Measurements from ENCODE around the gene MYO5B.

MYO5B gene

DNA sequence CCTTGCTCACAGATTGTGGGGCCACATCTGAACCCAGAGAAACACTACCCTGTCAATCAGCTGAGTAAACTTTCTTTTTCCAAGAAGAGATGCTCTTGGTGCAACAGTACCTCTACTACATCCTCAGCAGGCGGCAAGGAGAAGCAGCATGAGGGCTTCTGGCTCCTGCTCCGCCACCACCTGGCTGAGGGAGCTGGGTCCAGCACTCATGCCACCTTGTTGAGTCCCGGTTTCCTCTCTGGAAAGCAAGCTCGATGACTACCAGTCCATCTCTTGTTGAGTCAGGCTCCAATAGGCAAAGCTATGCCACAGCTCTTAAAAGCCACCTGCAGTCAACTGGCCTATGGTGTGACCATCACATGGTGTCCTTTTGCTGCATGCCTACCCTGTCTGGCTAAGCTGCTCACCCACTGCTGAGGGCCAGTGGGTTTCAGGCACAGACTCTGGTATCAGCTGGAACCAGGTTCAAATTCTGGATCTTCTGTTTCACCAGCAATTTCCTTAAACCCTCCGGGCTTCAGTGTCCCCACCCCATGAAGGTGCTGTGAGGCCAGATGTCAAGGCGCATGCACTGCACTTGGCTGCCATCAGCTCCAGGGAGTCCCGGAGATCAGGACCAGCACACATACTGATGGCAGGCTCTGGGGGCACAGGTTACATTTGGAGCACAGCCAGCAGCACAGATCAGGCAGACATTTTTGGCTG, 339.1 kb downstream of the MYO5B start:
- DNase-seq (ENCODE audit: low read depth), result no peak
- TF ChIP-seq, protein P1, sequence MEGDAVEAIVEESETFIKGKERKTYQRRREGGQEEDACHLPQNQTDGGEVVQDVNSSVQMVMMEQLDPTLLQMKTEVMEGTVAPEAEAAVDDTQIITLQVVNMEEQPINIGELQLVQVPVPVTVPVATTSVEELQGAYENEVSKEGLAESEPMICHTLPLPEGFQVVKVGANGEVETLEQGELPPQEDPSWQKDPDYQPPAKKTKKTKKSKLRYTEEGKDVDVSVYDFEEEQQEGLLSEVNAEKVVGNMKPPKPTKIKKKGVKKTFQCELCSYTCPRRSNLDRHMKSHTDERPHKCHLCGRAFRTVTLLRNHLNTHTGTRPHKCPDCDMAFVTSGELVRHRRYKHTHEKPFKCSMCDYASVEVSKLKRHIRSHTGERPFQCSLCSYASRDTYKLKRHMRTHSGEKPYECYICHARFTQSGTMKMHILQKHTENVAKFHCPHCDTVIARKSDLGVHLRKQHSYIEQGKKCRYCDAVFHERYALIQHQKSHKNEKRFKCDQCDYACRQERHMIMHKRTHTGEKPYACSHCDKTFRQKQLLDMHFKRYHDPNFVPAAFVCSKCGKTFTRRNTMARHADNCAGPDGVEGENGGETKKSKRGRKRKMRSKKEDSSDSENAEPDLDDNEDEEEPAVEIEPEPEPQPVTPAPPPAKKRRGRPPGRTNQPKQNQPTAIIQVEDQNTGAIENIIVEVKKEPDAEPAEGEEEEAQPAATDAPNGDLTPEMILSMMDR (IDR thresholded peaks at IDR 0.05; ENCODE audit: low read depth, low read length, missing control alignments), result no peak
- H3K4me3 ChIP-seq (ENCODE audit: low read depth, low read length), result no peak overlapping the region

DNA sequence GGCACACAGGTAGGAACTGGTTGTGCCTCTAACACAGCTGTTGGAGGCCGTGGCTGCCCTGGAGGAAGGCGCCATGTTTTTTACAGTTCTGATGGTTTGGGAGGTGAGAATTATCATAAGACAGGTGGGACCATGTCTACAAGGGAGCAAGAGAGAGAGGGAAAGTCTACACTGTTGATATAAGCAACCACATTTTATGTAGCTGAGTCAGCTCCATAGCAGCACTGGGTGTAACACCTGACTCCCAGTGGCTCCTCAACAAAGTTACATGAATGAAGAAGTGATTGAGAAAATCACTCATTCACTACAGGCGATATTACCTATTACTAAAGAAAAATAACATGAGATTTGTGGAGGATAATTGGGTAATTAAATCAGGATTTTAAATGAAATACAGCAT, 340.3 kb downstream of the MYO5B start:
- DNase-seq (ENCODE audit: low read depth), result no peak
- H3K4me3 ChIP-seq (ENCODE audit: low read depth, low read length), result no peak overlapping the region
- TF ChIP-seq, protein P1 (IDR thresholded peaks at IDR 0.05; ENCODE audit: low read depth, low read length, missing control alignments), result no peak

DNA sequence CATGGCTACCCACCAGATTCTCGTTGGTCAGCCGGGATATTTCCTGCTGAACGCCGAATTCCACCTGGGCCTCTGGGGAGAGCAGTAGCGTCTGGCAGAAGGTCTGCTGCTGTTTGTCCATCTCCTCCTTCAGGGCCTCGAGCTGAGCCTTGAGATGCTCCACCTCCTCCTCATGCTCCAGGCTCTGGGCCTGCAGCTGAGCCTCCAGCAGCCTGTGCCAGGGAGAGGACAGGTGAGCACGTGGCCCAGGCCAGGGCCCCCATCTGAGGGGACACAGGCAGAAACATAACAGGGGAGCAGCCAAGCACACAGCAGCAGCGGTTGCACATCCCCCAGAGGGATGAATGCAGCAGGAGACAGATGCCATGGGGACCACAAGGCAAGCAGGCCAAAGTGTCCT, 341.5 kb downstream of the MYO5B start:
- TF ChIP-seq, protein P1 (IDR thresholded peaks at IDR 0.05; ENCODE audit: low read depth, low read length, missing control alignments), result no peak
- no peak for DNase-seq (ENCODE audit: low read depth)
- H3K4me3 ChIP-seq (ENCODE audit: low read depth, low read length), result no peak overlapping the region

DNA sequence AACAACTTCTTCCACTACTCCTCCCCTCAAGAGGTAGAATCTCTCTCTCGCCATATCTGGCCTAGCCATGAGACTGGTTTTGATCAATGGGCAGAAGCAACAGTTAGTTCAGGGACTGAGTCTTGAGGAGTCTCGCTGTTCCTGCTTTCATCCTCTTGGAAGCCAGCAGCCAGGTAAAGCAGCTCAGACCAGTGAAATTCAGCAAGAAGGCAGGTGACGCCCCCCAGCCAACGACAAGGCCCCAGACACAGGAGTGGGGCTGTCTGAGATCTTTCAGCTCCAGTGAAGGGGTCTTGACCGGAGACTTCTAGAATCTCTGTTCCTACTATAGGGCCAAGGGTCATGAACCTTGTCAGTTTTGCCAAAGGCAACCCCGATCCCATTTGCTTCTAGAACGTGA, 341.9 kb downstream of the MYO5B start:
- no peak overlapping the region for H3K4me3 ChIP-seq (ENCODE audit: low read depth, low read length)
- DNase-seq (ENCODE audit: low read depth), result no peak
- TF ChIP-seq, protein P1 (IDR thresholded peaks at IDR 0.05; ENCODE audit: low read depth, low read length, missing control alignments), result no peak

DNA sequence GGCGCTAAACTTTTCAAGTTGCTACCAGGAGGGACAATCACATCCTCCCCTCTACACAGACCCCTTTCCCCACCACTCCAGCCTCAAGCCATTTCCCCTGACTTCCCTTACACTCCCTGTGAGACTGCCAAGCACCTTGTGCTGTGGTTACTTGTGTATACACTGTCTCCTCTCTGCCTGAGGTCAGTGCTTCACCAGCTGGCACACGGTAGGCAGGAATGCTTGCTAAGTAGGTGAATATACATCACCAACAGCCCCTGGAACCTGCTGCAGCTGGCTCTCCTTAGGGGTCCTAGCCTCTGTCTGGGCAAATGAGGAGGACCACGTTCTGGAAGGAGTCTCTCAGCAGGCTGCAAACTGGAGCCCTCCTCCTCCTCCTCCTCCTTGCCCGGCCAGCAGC, 343.3 kb downstream of the MYO5B start:
- TF ChIP-seq, protein P1 (IDR thresholded peaks at IDR 0.05; ENCODE audit: low read depth, low read length, missing control alignments), result no peak
- DNase-seq (ENCODE audit: low read depth), result no peak
- H3K4me3 ChIP-seq (ENCODE audit: low read depth, low read length), result no peak overlapping the region

DNA sequence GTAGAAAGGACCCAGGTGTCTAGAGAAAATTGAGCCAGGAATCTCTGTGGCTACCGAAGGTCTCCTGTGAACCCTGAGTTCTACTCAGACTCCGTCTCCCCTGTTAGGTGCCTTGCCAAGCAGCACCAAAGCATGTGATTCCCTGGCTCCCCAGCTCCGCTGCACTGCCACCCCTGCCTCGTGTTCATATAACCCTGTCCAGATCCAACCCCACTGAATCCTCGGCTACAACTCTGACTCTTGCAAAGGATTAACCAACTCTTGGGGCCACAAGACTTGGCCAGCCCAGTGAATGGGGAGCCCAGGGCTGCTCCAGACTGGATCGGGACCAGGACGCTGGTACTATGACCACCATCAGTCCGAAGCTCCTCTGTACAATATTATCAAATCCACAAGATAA, 344.3 kb downstream of the MYO5B start:
- DNase-seq (ENCODE audit: low read depth), result no peak
- TF ChIP-seq, protein P1 (IDR thresholded peaks at IDR 0.05; ENCODE audit: low read depth, low read length, missing control alignments), result no peak
- H3K4me3 ChIP-seq (ENCODE audit: low read depth, low read length), result no peak overlapping the region

Data from GM12864 (cell line).